SU-DHL-6 (cell line): ENCODE data around the gene GAREM1.

Source experiments
- H2AFZ ChIP-seq: fragments of 200-600 bp; sonication (generic); 2 replicates; pipeline ENCODE4 v1.6.1; 2014; ENCODE audit warnings: low read depth, mild to moderate bottlenecking, moderate library complexity, mixed read lengths, antibody characterized with exemption, low read length; ENCODE audit not compliant: severe bottlenecking
- H3F3A ChIP-seq: fragments of 200-600 bp; shearing (Covaris generic); 2 replicates; pipeline ENCODE4 v1.6.0; 2016; ENCODE audit warnings: antibody characterized with exemption, mild to moderate bottlenecking; ENCODE audit not compliant: insufficient read depth
- H3K27ac ChIP-seq: fragments of 200-600 bp; sonication (generic); 2 replicates; pipeline ENCODE4 v1.5.1; 2016; ENCODE audit warnings: low read depth, mild to moderate bottlenecking, low read length, moderate library complexity, mixed read lengths
- H3K27me3 ChIP-seq: fragments of 200-600 bp; sonication (generic), shearing (Covaris generic); 2 replicates; pipeline ENCODE4 v1.6.0; 2014; ENCODE audit warnings: mild to moderate bottlenecking, low read length
- H3K36me3 ChIP-seq: fragments of 200-600 bp; sonication (generic); 2 replicates; pipeline ENCODE4 v1.6.1; 2014; ENCODE audit warnings: mild to moderate bottlenecking, low read length, mixed read lengths
- H3K4me2 ChIP-seq: fragments of 300-600, 200-600 bp; shearing (Covaris generic), sonication (generic); 2 replicates; pipeline ENCODE4 v1.6.0; 2014; ENCODE audit warnings: low read length, low read depth, mild to moderate bottlenecking; ENCODE audit not compliant: poor library complexity, severe bottlenecking
- H3K4me3 ChIP-seq: fragments of 200-600 bp; sonication (generic); 2 replicates; pipeline ENCODE4 v1.5.1; 2014; ENCODE audit warnings: antibody characterized with exemption, low read length, mild to moderate bottlenecking, mixed read lengths; ENCODE audit not compliant: insufficient read depth, poor library complexity, severe bottlenecking
- H3K79me2 ChIP-seq: fragments of 200-600 bp; sonication (generic); 2 replicates; pipeline ENCODE4 v1.6.1; 2014; ENCODE audit warnings: mild to moderate bottlenecking, low read length, moderate library complexity; ENCODE audit not compliant: insufficient read depth
- H3K9ac ChIP-seq: fragments of 200-600 bp; sonication (generic); 2 replicates; pipeline ENCODE4 v1.7.0; 2014; ENCODE audit warnings: mild to moderate bottlenecking, low read length
- H3K9me2 ChIP-seq: fragments of 200-600 bp; sonication (generic); replicated peaks from 2 replicates; pipeline ENCODE4 v1.6.1; 2014; ENCODE audit warnings: low read length; ENCODE audit not compliant: insufficient read depth
- H3K9me3 ChIP-seq: fragments of 200-600 bp; sonication (generic); 2 replicates; pipeline ENCODE4 v1.6.1; 2014; ENCODE audit warnings: low read length, mixed read lengths; ENCODE audit not compliant: insufficient read depth
- H4K20me1 ChIP-seq: fragments of 200-600 bp; sonication (generic); 2 replicates; pipeline ENCODE4 v1.6.1; 2014; ENCODE audit warnings: low read depth, mild to moderate bottlenecking, antibody characterized with exemption, low read length, moderate library complexity, mixed read lengths
- CTCF ChIP-seq: fragments of 200-600 bp; sonication (generic); IDR thresholded peaks from one replicate; pipeline ENCODE4 v1.5.1; 2017; ENCODE audit warnings: antibody characterized with exemption, mild to moderate bottlenecking, low read length, moderate library complexity; ENCODE audit not compliant: insufficient read depth, poor library complexity, severe bottlenecking
- EZH2phosphoT487 ChIP-seq: fragments of 200-600 bp; sonication (generic), shearing (Covaris generic); conservative IDR thresholded peaks from 2 replicates; pipeline ENCODE4 v1.6.1; 2018; ENCODE audit warnings: mild to moderate bottlenecking, antibody characterized with exemption, low read length, moderate library complexity, mixed read lengths

GAREM1 gene

GRCh38 chr18:32405588-32405987 is 65.1 kb downstream of the GAREM1 start:
- Histone ChIP-seq H3K79me2 (no peaks in the 10 kb centered on the region), H3K4me2 (no peak overlapping the region), H3K9ac (no peak overlapping the region), H3K9me3 (no peaks in the 10 kb centered on the region), H3K36me3 (no peaks in the 10 kb centered on the region), H3F3A (no peaks in the 10 kb centered on the region), H3K27ac (no peak overlapping the region), H3K27me3 (no peaks in the 10 kb centered on the region; the same call in 1 of the 2 replicates), H4K20me1 (no peaks in the 10 kb centered on the region), H3K9me2 (no peaks in the 10 kb centered on the region), H2AFZ (no peak overlapping the region), H3K4me3 (no peak overlapping the region)
- TF ChIP-seq CTCF (no peak), EZH2phosphoT487 (no peak)

DNA sequence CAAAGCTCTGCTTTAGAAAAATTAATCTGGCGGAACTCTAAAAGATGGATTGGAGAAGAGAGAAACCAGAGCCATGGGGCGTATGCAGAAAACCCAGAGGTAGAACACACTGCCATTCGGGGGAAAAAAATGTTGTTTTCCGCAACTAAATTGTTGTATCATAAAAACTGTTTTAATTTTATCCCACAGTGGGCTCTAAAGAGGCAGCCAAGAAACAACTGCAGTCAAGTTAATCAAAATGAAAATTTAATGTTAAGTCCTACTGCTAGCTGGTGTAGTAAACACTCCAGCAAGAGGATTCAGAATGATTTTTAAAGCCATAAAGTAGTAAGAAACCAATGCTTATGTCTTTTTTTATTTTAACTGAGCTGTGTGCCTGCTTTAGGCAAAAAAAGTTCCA is 69.1 kb downstream of the GAREM1 start:
- no peak overlapping the region for H3K27ac ChIP-seq
- no peaks in the 10 kb centered on the region; the same call in 1 of the 2 replicates for H3K27me3 ChIP-seq
- H3K9me2 ChIP-seq, result no peaks in the 10 kb centered on the region
- H3K4me3 ChIP-seq, result no peak overlapping the region
- no peak overlapping the region for H3K4me2 ChIP-seq
- no peaks in the 10 kb centered on the region for H3F3A ChIP-seq
- no peak for TF ChIP-seq EZH2phosphoT487
- no peak for TF ChIP-seq CTCF
- no peaks in the 10 kb centered on the region for H3K9me3 ChIP-seq
- H4K20me1 ChIP-seq, result no peaks in the 10 kb centered on the region
- H3K9ac ChIP-seq, result no peak overlapping the region
- H2AFZ ChIP-seq, result no peak overlapping the region
- H3K79me2 ChIP-seq, result no peaks in the 10 kb centered on the region
- H3K36me3 ChIP-seq, result no peaks in the 10 kb centered on the region

DNA sequence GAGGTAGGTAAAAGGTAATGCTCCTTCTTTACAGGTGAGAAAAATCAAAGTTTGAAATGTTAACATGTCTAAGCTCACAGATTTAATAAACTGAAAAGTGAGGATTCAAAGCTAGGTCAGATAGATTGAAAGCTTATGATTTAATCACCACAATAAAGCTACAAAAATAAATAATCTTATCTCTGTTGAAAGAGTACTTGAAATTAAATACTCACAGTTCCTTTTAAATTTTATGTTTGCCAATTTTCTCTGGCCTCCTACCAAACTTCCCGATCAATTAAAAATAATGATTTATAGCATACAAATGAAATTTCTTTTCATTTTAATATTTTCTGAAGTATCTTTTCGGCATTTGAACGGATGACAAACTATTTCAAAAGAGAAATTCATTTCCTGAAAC is 77.3 kb downstream of the GAREM1 start:
- Histone ChIP-seq H4K20me1 (no peaks in the 10 kb centered on the region), H3K9me3 (no peaks in the 10 kb centered on the region), H3F3A (no peaks in the 10 kb centered on the region), H3K36me3 (no peaks in the 10 kb centered on the region), H3K9ac (no peak overlapping the region), H3K9me2 (no peaks in the 10 kb centered on the region), H3K4me2 (no peak overlapping the region), H2AFZ (no peak overlapping the region), H3K79me2 (no peaks in the 10 kb centered on the region), H3K27me3 (no peaks in the 10 kb centered on the region), H3K27ac (no peak overlapping the region), H3K4me3 (no peak overlapping the region)
- TF ChIP-seq CTCF, result no peak
- no peak for TF ChIP-seq EZH2phosphoT487
